ENCODE measurements around the gene MMADHC. TPM values are rescaled to one million over a fixed set of nuclear protein-coding genes. Genes with fewer than 3 reads are reported as not detected.

The MMADHC gene
- total and polyA plus RNA-seq, 2 of the 13 experiments (the other 11 are each of a cell fraction or from before 2014, with no cell fraction given): 90.2 to 210 TPM

DNA sequence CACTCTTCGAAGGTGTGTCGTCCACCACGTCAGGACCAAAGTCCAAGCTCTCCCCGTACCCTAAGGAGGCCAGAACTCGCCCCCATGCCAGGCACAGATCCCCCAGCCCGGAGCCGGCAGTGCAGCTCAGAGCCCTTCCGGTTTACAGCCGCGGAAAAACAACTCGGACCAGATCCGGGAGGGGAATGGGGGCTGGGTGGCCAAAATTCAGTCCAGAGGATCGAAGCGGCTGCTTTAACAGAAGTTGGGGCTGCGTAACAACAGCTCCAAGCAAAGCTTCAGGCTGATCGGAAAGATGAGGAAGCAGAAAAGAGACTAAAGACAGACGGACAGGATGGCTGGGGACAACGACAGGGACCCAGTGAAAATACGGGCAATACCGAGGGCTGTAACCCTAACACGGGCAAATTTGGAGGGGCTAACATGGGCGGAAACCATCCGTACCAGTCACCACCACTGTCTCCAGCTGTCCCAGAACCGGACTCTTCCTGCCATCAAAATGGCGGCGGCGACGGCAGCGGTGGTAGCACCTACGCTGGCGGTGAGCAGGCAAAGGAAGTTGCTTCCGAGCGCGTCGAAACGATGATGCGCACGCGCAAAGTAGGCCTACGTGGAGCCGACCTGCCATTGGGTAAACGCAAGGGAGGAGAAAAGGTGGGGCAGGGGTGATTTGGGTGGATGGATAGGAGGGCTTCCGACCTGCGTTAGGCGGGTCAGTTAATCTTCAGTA, at the start of gene MMADHC (continued):
- peak; percentile 91; the same call in 1 of the 2 replicates for TF ChIP-seq MYNN (CRISPR knock-in tag; IDR thresholded peaks at IDR 0.05; ENCODE audit: low read depth)
- TF ChIP-seq POLR2AphosphoS2 (IDR thresholded peaks at IDR 0.05; ENCODE audit: low read depth, low read length): peak; percentile 54
- TF ChIP-seq, protein P1, sequence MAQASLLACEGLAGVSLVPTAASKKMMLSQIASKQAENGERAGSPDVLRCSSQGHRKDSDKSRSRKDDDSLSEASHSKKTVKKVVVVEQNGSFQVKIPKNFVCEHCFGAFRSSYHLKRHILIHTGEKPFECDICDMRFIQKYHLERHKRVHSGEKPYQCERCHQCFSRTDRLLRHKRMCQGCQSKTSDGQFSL (CRISPR knock-in tag; IDR thresholded peaks at IDR 0.05): no peak; the same call in 1 of the 2 replicates
- TF ChIP-seq, protein P2, sequence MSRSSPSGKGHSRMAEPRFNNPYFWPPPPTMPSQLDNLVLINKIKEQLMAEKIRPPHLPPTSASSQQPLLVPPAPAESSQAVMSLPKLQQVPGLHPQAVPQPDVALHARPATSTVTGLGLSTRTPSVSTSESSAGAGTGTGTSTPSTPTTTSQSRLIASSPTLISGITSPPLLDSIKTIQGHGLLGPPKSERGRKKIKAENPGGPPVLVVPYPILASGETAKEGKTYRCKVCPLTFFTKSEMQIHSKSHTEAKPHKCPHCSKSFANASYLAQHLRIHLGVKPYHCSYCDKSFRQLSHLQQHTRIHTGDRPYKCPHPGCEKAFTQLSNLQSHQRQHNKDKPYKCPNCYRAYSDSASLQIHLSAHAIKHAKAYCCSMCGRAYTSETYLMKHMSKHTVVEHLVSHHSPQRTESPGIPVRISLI (CRISPR knock-in tag; IDR thresholded peaks at IDR 0.05; ENCODE audit: borderline replicate concordance): peak; percentile 5; the same call in 1 of the 2 replicates
- peak; percentile 69 for TF ChIP-seq ZNF782 (CRISPR knock-in tag; IDR thresholded peaks at IDR 0.05; ENCODE audit: borderline replicate concordance)
- no peak for TF ChIP-seq JARID2 (CRISPR knock-in tag; IDR thresholded peaks at IDR 0.05; ENCODE audit: insufficient replicate concordance)
- 0 out of 2 replicates have a peak, but pooled peaks have one; percentile 29 for TF ChIP-seq CENPT (CRISPR knock-in tag; IDR thresholded peaks at IDR 0.05; ENCODE audit: low read depth)
- peak; percentile 81 for TF ChIP-seq XRCC5 (optimal IDR thresholded peaks at IDR 0.05; ENCODE audit: low read length)
- TF ChIP-seq, protein P3, sequence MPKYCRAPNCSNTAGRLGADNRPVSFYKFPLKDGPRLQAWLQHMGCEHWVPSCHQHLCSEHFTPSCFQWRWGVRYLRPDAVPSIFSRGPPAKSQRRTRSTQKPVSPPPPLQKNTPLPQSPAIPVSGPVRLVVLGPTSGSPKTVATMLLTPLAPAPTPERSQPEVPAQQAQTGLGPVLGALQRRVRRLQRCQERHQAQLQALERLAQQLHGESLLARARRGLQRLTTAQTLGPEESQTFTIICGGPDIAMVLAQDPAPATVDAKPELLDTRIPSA (CRISPR knock-in tag; IDR thresholded peaks at IDR 0.05; ENCODE audit: borderline replicate concordance): peak; percentile 75; the same call in 1 of the 2 replicates
- peak; percentile 51; the same call in 1 of the 2 replicates for TF ChIP-seq JUN (CRISPR knock-in tag; IDR thresholded peaks at IDR 0.05)
- TF ChIP-seq, protein P4, sequence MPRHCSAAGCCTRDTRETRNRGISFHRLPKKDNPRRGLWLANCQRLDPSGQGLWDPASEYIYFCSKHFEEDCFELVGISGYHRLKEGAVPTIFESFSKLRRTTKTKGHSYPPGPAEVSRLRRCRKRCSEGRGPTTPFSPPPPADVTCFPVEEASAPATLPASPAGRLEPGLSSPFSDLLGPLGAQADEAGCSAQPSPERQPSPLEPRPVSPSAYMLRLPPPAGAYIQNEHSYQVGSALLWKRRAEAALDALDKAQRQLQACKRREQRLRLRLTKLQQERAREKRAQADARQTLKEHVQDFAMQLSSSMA (CRISPR knock-in tag; IDR thresholded peaks at IDR 0.05): peak; percentile 75
- peak; percentile 54 for TF ChIP-seq HCFC1 (IDR thresholded peaks at IDR 0.05; ENCODE audit: low read depth, low read length)
- peak; percentile 59 for TF ChIP-seq ETV5 (CRISPR knock-in tag; IDR thresholded peaks at IDR 0.05; ENCODE audit: borderline replicate concordance)
- no peak for TF ChIP-seq MAF1 (CRISPR knock-in tag; IDR thresholded peaks at IDR 0.05; ENCODE audit: borderline replicate concordance)
- peak; percentile 54; the same call in 1 of the 2 replicates for TF ChIP-seq DR1 (CRISPR knock-in tag; IDR thresholded peaks at IDR 0.05)
- TF ChIP-seq ZNF773 (CRISPR knock-in tag; IDR thresholded peaks at IDR 0.05; ENCODE audit: borderline replicate concordance): peak; percentile 44; the same call in 1 of the 2 replicates
- peak; percentile 92 for TF ChIP-seq ZNF546 (CRISPR knock-in tag; conservative IDR thresholded peaks at IDR 0.05)
- no peak for TF ChIP-seq NR2F6 (IDR thresholded peaks at IDR 0.05)
- peak; percentile 46; the same call in 1 of the 2 replicates for TF ChIP-seq NR2F6 (CRISPR knock-in tag; IDR thresholded peaks at IDR 0.05)
- peak; percentile 90; the same call in 1 of the 2 replicates for TF ChIP-seq ZBTB42 (CRISPR knock-in tag; IDR thresholded peaks at IDR 0.05)
- peak; percentile 83 for TF ChIP-seq SMAD3 (CRISPR knock-in tag; IDR thresholded peaks at IDR 0.05)
- peak; percentile 90; the same call in 1 of the 2 replicates for TF ChIP-seq ZNF547 (CRISPR knock-in tag; IDR thresholded peaks at IDR 0.05)
- TF ChIP-seq, protein P5, sequence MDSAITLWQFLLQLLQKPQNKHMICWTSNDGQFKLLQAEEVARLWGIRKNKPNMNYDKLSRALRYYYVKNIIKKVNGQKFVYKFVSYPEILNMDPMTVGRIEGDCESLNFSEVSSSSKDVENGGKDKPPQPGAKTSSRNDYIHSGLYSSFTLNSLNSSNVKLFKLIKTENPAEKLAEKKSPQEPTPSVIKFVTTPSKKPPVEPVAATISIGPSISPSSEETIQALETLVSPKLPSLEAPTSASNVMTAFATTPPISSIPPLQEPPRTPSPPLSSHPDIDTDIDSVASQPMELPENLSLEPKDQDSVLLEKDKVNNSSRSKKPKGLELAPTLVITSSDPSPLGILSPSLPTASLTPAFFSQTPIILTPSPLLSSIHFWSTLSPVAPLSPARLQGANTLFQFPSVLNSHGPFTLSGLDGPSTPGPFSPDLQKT (CRISPR knock-in tag; IDR thresholded peaks at IDR 0.05; ENCODE audit: borderline replicate concordance): no peak
- peak; percentile 56 for TF ChIP-seq MAZ (IDR thresholded peaks at IDR 0.05; ENCODE audit: borderline replicate concordance, low read depth, low read length)
- peak; percentile 92 for TF ChIP-seq MAZ (CRISPR knock-in tag; IDR thresholded peaks at IDR 0.05; ENCODE audit: low read depth)
- peak; percentile 87 for TF ChIP-seq ZFP90 (CRISPR knock-in tag; IDR thresholded peaks at IDR 0.05; ENCODE audit: borderline replicate concordance)
- no peak for TF ChIP-seq HMG20A (CRISPR knock-in tag; IDR thresholded peaks at IDR 0.05; ENCODE audit: borderline replicate concordance)

Data from HepG2 (cell line).